ENCODE results near the gene PPDPF. TPM values are rescaled to one million over a fixed set of nuclear protein-coding genes. Genes with fewer than 3 reads are reported as not detected.

The PPDPF gene
- total RNA-seq, 1 experiment from 2014 or later, result 149 TPM

- Histone ChIP-seq H2AFZ (ENCODE audit: low read length) (no peak overlapping the region), H4K91ac (ENCODE audit: insufficient read length, low read depth, low read length) (no peak overlapping the region), H3K9me3 (ENCODE audit: control insufficient read depth, low read depth, low read length) (no peaks in the 10 kb centered on the region), H3K79me2 (ENCODE audit: insufficient read depth, low read length) (no peaks in the 10 kb centered on the region), H4K8ac (replicated peaks; ENCODE audit: insufficient read length, low read depth, low read length) (no peak overlapping the region), H3K23me2 (ENCODE audit: insufficient read length, low read depth, low read length, poor library complexity, severe bottlenecking) (no peaks in the 10 kb centered on the region), H3K9ac (ENCODE audit: extremely low read depth, insufficient read length, low read length) (no peak overlapping the region), H3K23ac (ENCODE audit: insufficient read length, low read depth, low read length) (no peak overlapping the region), H2BK120ac (ENCODE audit: low read depth, low read length, poor library complexity, severe bottlenecking) (no peak overlapping the region), H3K56ac (ENCODE audit: insufficient read length, low read depth, low read length) (no peak overlapping the region), H3T11ph (ENCODE audit: low read length) (no peak overlapping the region), H3K4me2 (ENCODE audit: insufficient read depth, insufficient read length, low read length) (peak overlapping the region; percentile 9), H2BK20ac (ENCODE audit: low read depth, low read length, poor library complexity, severe bottlenecking) (no peak overlapping the region), H3K14ac (ENCODE audit: insufficient read depth, low read length) (no peak overlapping the region), H4K20me1 (ENCODE audit: control insufficient read depth, insufficient read depth, insufficient read length) (no peaks in the 10 kb centered on the region), H2BK12ac (ENCODE audit: insufficient read length, low read depth, low read length) (no peak overlapping the region), H3K4me1 (ENCODE audit: insufficient read depth, low read length) (no peaks in the 10 kb centered on the region), H4K5ac (ENCODE audit: insufficient read length, low read depth, low read length) (no peak overlapping the region), H3K27ac (ENCODE audit: insufficient read length, low read depth, low read length) (no peak overlapping the region), H3K4ac (ENCODE audit: low read depth, low read length) (no peak overlapping the region), H2BK5ac (ENCODE audit: insufficient read length, low read length) (no peak overlapping the region), H2AK5ac (ENCODE audit: insufficient read length, low read length) (no peak overlapping the region), H3K27me3 (ENCODE audit: insufficient read depth, low read length) (no peaks in the 10 kb centered on the region), H2BK15ac (ENCODE audit: low read depth, low read length) (no peak overlapping the region), H3K18ac (ENCODE audit: insufficient read length, low read depth, low read length) (no peak overlapping the region), H3K79me1 (ENCODE audit: insufficient read depth, low read depth, low read length, poor library complexity, severe bottlenecking) (no peaks in the 10 kb centered on the region)
- Mint-ChIP-seq H3K27ac (no peak overlapping the region), H3K27me3 (ENCODE audit: low read depth) (no peaks in the 10 kb centered on the region), H3K36me3 (ENCODE audit: insufficient read depth in 1 of 3, low read depth in 3 of 3) (no peaks in the 10 kb centered on the region), H3K4me1 (peaks cover 3 to 8% of the 10 kb centered on the region in 2 experiments; a peak in 3 of 4 replicates), H3K9me3 (no peaks in the 10 kb centered on the region), H3K4me3 (peak overlapping the region; percentile 49 to 55; a peak in 3 of 5 replicates)
- TF ChIP-seq CTCF (conservative IDR thresholded peaks at IDR 0.05), result peak; percentile 100
- WGBS (ENCODE audit: extremely low coverage, insufficient read length, low lambda C conversion rate), result no CpG with 5 or more reads among the region's 34 CpGs
- DNase-seq, result peak; percentile 90
These were observed 17.1 kb downstream of the PPDPF start for GRCh38 chr20:63537525-63538203.
